ENCODE results near the gene ZG16B.

DNA sequence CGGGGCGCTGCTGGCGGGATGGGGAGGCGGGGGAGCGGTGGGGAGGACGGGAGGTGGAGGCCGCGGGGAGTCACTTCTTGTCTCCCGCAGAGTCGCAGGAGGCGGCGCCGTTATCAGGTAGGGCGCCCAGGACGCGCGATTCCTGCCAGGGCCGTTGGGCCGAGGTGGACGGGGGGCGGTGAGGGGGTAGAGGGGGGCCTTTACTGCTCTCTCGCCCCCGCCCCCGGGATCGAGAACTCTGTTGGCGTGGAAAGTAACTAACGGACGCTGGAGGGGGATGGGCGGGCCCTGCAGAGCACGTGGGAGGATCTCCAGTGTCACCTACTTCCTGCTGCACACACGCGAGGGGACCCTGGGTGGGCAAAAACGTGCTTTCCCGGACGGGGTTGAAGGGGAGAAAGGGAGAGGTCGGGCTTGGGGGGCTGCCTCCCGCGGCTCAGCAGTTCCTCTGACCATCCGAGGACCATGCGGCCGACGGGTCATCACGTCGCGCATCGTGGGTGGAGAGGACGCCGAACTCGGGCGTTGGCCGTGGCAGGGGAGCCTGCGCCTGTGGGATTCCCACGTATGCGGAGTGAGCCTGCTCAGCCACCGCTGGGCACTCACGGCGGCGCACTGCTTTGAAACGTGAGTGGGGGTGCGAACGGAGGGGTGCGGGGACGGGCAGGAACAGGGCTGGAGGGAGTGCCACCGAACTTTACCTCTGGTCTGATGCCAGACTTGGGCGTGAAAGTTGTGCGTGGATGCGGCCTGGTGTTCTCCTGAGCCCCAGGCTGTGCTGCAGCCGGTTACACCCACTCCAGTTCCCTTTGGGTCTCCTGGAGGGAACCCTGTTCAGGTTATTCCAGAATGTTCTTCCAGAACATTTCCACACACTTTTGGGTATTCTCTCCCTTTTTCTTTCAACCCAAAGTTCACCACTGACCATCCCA lies 12.5 kb upstream of the ZG16B start:
- no peak for TF ChIP-seq POLR2AphosphoS5 (IDR thresholded peaks at IDR 0.05; ENCODE audit: low read depth, low read length)
- TF ChIP-seq POLR2A (IDR thresholded peaks at IDR 0.05; ENCODE audit: low read depth, low read length): no peak
- TF ChIP-seq TAF1 (IDR thresholded peaks at IDR 0.05; ENCODE audit: low read depth, low read length): no peak
- no peak for TF ChIP-seq POU2F2 (IDR thresholded peaks at IDR 0.05; ENCODE audit: low read depth, low read length)
- no peak for TF ChIP-seq SPI1 (IDR thresholded peaks at IDR 0.05; ENCODE audit: low read depth, low read length)

Measured in GM12891 (cell line).